K562 (cell line): ENCODE results near the gene CST3. TPM values are rescaled to one million over a fixed set of nuclear protein-coding genes. Genes with fewer than 3 reads are reported as not detected.

Source experiments
- ATAC-seq: fragments of 200-7000 bp; cut with Tn5 transposase; 3 replicates; pipeline ENCODE4 v1.9.1; 2020; ENCODE audit warnings: moderate library complexity
- BruUV-seq: library from RNA; stranded (reverse); fragments of 400-500 nt; replicated peaks from 2 replicates; lab custom pipeline; 2021; lab: Mats Ljungman, UMichigan
- CTCF ChIA-PET: fragments of 300-600 bp; formaldehyde crosslinking; extraction: SDS; loops from one replicate; lab custom pipeline; 2021; ENCODE audit warnings: low intra/inter-chr PET ratio; lab: Yijun Ruan, JAX
- POLR2A ChIA-PET: fragments of 300-600, 350-650 bp; sonication (Branson Sonifier 250); formaldehyde crosslinking; extraction: SDS; loops from one replicate; lab custom pipeline; 2021; ENCODE audit warnings: antibody characterized with exemption, inconsistent platforms; lab: Yijun Ruan, JAX
- DNase-seq, 4 experiments: peaks; one replicate each; pipeline versions ENCODE4 v3.0.0 to v3.0.0-alpha.2; 2011 to 2018; ENCODE audit warnings: low spot score in 3 of 4, mixed read lengths in 3 of 4; ENCODE audit errors: extremely low read depth in 1 of 4
- FAIRE-seq: peaks from 2 replicates; lab custom pipeline; 2011; peaks lifted over from hg19 to GRCh38; lab: Jason Lieb, UNC
- H2AFZ ChIP-seq: 2 replicates; pipeline ENCODE4 v1.6.0; 2011; ENCODE audit warnings: low read depth, low read length, control low read depth, inconsistent platforms
- H3K27ac ChIP-seq: fragments of 200-600 bp; 3 replicates; pipeline ENCODE4 v1.8.0; 2011; ENCODE audit warnings: low read depth, mild to moderate bottlenecking, control low read depth, inconsistent platforms, low read length, moderate library complexity, mixed read lengths; ENCODE audit errors: extremely low read depth
- H3K27me3 ChIP-seq, 2 experiments: fragments of 300-600 bp in 1 of 2; 2 replicates in 1 of 2; 3 replicates in 1 of 2; pipeline versions ENCODE4 v1.6.0 to v1.8.0; 2011; ENCODE audit warnings: inconsistent platforms in 2 of 2, low read length in 2 of 2, mild to moderate bottlenecking in 1 of 2, mixed read lengths in 1 of 2, moderate library complexity in 1 of 2; ENCODE audit not compliant: control insufficient read depth in 2 of 2, insufficient read depth in 2 of 2
- H3K36me3 ChIP-seq: fragments of 300-600 bp; 3 replicates; pipeline ENCODE4 v1.8.0; 2011; ENCODE audit warnings: mild to moderate bottlenecking, low read length, inconsistent platforms; ENCODE audit not compliant: control insufficient read depth, insufficient read depth
- H3K4me1 ChIP-seq, 2 experiments: fragments of 200-600 bp in 1 of 2; replicated peaks in 1 of 2; 2 replicates in 1 of 2; 3 replicates in 1 of 2; pipeline versions ENCODE4 v1.5.1 to v1.8.0; 2011; ENCODE audit warnings: inconsistent platforms in 2 of 2, low read length in 2 of 2, mild to moderate bottlenecking in 1 of 2, mixed read lengths in 1 of 2, moderate library complexity in 1 of 2; ENCODE audit not compliant: control insufficient read depth in 2 of 2, insufficient read depth in 2 of 2
- H3K4me2 ChIP-seq: 2 replicates; pipeline ENCODE4 v1.6.1; 2011; ENCODE audit warnings: low read length, control low read depth, inconsistent platforms, mixed read lengths; ENCODE audit not compliant: insufficient read depth
- H3K4me3 ChIP-seq: fragments of 200-600 bp; sonication (generic), shearing (Covaris generic); 2 replicates; pipeline ENCODE4 v1.5.1; 2016; ENCODE audit warnings: control low read depth, inconsistent platforms
- H3K79me2 ChIP-seq: fragments of 200-600 bp; 3 replicates; pipeline ENCODE4 v1.8.0; 2011; ENCODE audit warnings: low read length, inconsistent platforms; ENCODE audit not compliant: control insufficient read depth, insufficient read depth
- H3K9ac ChIP-seq, 2 experiments: 2 replicates each; pipeline versions ENCODE4 v1.6.0 to v1.6.1; 2011; ENCODE audit warnings: low read depth in 2 of 2, low read length in 2 of 2, control low read depth in 1 of 2, inconsistent platforms in 1 of 2, mild to moderate bottlenecking in 1 of 2, mixed read lengths in 1 of 2; ENCODE audit not compliant: insufficient read depth in 1 of 2
- H3K9me1 ChIP-seq: one replicate; pipeline ENCODE4 v1.6.0; 2011; ENCODE audit warnings: inconsistent platforms, mild to moderate bottlenecking, low read length, moderate library complexity; ENCODE audit not compliant: control insufficient read depth, insufficient read depth
- H3K9me3 ChIP-seq: replicated peaks from 2 replicates; pipeline ENCODE4 v1.5.1; 2011; ENCODE audit warnings: low read depth, low read length, inconsistent platforms; ENCODE audit not compliant: control insufficient read depth, insufficient read depth
- H4K20me1 ChIP-seq: replicated peaks from 2 replicates; pipeline ENCODE4 v1.6.1; 2011; ENCODE audit warnings: low read length, inconsistent platforms, mixed read lengths; ENCODE audit not compliant: control insufficient read depth, insufficient read depth
- ASH1L ChIP-seq: fragments of 450-650 bp; IDR thresholded peaks from 2 replicates; pipeline ENCODE4 v1.6.1; 2018; ENCODE audit warnings: borderline replicate concordance, mild to moderate bottlenecking, low read depth; ENCODE audit not compliant: partially characterized antibody
- CEBPG ChIP-seq, 3 experiments: fragments of 200-800 bp in 1 of 3; sonication (Bioruptor generic) in 1 of 3; sonication (generic) in 1 of 3; formaldehyde crosslinking in 1 of 3; IDR thresholded peaks in 2 of 3; conservative IDR thresholded peaks in 1 of 3; 2 replicates each; pipeline versions ENCODE4 v1.6.1 to v1.8.0; 2016 to 2022; ENCODE audit warnings: missing compliant biosample characterization in 2 of 3, missing genetic modification characterization in 2 of 3, mild to moderate bottlenecking in 1 of 3, missing genetic modification reagents in 1 of 3
- FOXJ2 ChIP-seq: fragments of 200-800 bp; sonication (Bioruptor generic); IDR thresholded peaks from 2 replicates; pipeline ENCODE4 v1.6.1; 2016; ENCODE audit warnings: missing genetic modification characterization, missing compliant biosample characterization
- MTA3 ChIP-seq: fragments of 450-650 bp; formaldehyde crosslinking; IDR thresholded peaks from 2 replicates; pipeline ENCODE4 v1.6.1; 2017; ENCODE audit warnings: mild to moderate bottlenecking, borderline replicate concordance
- NR2C2 ChIP-seq, 2 experiments: fragments of 200-800 bp in 1 of 2; sonication (Bioruptor generic) in 1 of 2; sonication (generic) in 1 of 2; formaldehyde crosslinking in 1 of 2; IDR thresholded peaks; 2 replicates each; pipeline versions ENCODE4 v1.6.1 to v1.8.0; 2016 to 2022; ENCODE audit warnings: mild to moderate bottlenecking in 1 of 2, missing compliant biosample characterization in 1 of 2, missing genetic modification characterization in 1 of 2, missing genetic modification reagents in 1 of 2
- PML ChIP-seq: IDR thresholded peaks from 2 replicates; pipeline ENCODE4 v1.6.1; 2012; ENCODE audit warnings: low read length, inconsistent platforms
- SMAD3 ChIP-seq: fragments of 450-650 bp; formaldehyde crosslinking; conservative IDR thresholded peaks from 2 replicates; pipeline ENCODE4 v1.4.0; 2020; ENCODE audit warnings: mild to moderate bottlenecking
- TCFL5 ChIP-seq: fragments of 250-450 bp; sonication (Bioruptor Pico); conservative IDR thresholded peaks from 2 replicates; pipeline ENCODE4 v1.6.1; 2021; ENCODE audit warnings: mild to moderate bottlenecking, moderate library complexity, matching md5 sums
- ZNF583 ChIP-seq: fragments of 250-450 bp; sonication (Bioruptor Pico); IDR thresholded peaks from 2 replicates; pipeline ENCODE4 v1.4.0; 2020
- ZNF696 ChIP-seq: fragments of 250-450 bp; sonication (Bioruptor Pico); conservative IDR thresholded peaks from 2 replicates; pipeline ENCODE4 v1.4.0; 2020; ENCODE audit warnings: mild to moderate bottlenecking, moderate library complexity
- ZNF785 ChIP-seq: fragments of 250-450 bp; sonication (Bioruptor Pico); IDR thresholded peaks from 2 replicates; pipeline ENCODE4 v1.4.0; 2020; ENCODE audit warnings: mild to moderate bottlenecking
- WGBS: fragments of 100-300 bp; shearing (Covaris generic); methylation state at CpG from one replicate; pipeline ENCODE4 v1.1.6; 2016; ENCODE audit warnings: low coverage, mixed read lengths; ENCODE audit not compliant: insufficient coverage; ENCODE audit errors: missing lambda C conversion rate; 5-methylcytosine and 5-hydroxymethylcytosine counted together
- in situ Hi-C: fragments of 300-500 bp; cut with MboI; formaldehyde crosslinking; loops from 4 replicates; pipeline ENCODE4 v1.15.0; 2018; ENCODE audit warnings: inconsistent platforms, mixed read lengths
- intact Hi-C: fragments of 100-400 bp; cut with micrococcal nuclease; formaldehyde crosslinking; loops from 2 replicates; pipeline ENCODE4 v1.14.2; 2022
- polyA plus RNA-seq, 8 experiments: library from polyadenylated mRNA; depleted of rRNA in 4 of 8; stranded (reverse) in 5 of 8; unstranded in 3 of 8; fragments of >200 nt; fragmentation: Nextera tagmentation in 2 of 8; fragmentation: Illumina TruSeq in 1 of 8; extraction: Ambion mirVana in 2 of 8; extraction: Trizol in 1 of 8; gene quantifications; 2 replicates each; pipeline versions ENCODE4 v1.2.1 to v1.2.3, GENCODE V29; 2011 to 2014; ENCODE audit warnings: inconsistent platforms in 1 of 8, missing spikeins in 1 of 8
- total RNA-seq, 7 experiments: library from RNA; depleted of rRNA in 6 of 7; stranded (reverse); fragments of >200 nt in 6 of 7; fragmentation: Illumina TruSeq in 2 of 7; extraction: Trizol in 2 of 7; gene quantifications; 2 replicates each; pipeline versions ENCODE4 v1.2.1 to v1.2.3, GENCODE V29; 2011 to 2021; ENCODE audit warnings: low replicate concordance in 1 of 7
- TF ChIP-seq, protein P1 (sequence below): sonication (generic); formaldehyde crosslinking; IDR thresholded peaks from 2 replicates; pipeline ENCODE4 v1.8.1; 2023; ENCODE audit warnings: missing genetic modification reagents, mild to moderate bottlenecking, borderline replicate concordance

Gene CST3
- total and polyA plus RNA-seq, 9 of the 15 experiments (the other 6 are each of a cell fraction or from before 2014, with no cell fraction given) = 8.7 to 113 (median 48.5) TPM

DNA sequence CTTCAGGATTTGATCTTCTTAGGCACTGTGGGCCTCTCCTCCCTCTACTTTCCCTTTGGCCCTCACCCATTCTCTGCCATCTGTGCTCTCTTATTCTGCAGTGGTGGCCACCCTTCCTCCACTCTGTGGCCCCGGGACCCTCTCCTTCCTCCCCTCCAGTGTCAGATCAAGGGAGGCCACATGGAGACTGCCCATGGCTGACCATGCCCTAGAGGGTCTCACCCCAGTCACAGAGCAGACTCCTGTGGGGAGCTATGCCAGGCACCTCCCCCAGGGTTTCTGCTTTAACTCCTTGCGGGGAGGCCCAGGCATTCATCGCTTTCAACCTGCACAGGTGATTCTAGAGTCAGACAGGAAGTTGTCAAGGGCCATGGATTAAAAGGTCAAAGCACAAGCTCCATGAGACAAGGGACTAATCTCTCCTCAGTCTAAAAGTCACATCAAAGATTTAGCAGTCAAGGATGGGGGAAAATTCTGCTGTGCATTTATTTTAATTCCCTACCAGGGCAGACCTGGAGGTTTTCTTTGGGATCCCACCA, 15.7 kb upstream of the CST3 start:
- Histone ChIP-seq H3K9ac (no peak overlapping the region), H3K4me2 (no peak overlapping the region), H3K4me3 (no peak overlapping the region), H3K36me3 (no peaks in the 10 kb centered on the region), H2AFZ (no peak overlapping the region), H3K27me3 (no peaks in the 10 kb centered on the region), H3K4me1 (peaks cover 0 to 6% of the 10 kb centered on the region in 2 experiments; a peak in 2 of 5 replicates), H3K9me3 (no peaks in the 10 kb centered on the region), H3K79me2 (no peaks in the 10 kb centered on the region), H3K9me1 (no peaks in the 10 kb centered on the region), H3K27ac (no peak overlapping the region), H4K20me1 (no peaks in the 10 kb centered on the region)
- BruUV-seq = no TSS peak
- ATAC-seq (no peak), DNase-seq (no peak), FAIRE-seq (no peak)
- ChIA-PET CTCF (no interaction called here), POLR2A (interaction anchor here (0.6 kb wide), 1 partner anchor 1289 kb away, joined by 3 read pairs; no protein-coding TSS in a partner anchor)
- in situ Hi-C loops = no loop called here
- 10% methylated on average over 2 of the region's 3 CpGs for WGBS
- intact Hi-C loops = no loop called here
- TF ChIP-seq MTA3 (no peak), FOXJ2 (no peak), NR2C2 (CRISPR knock-in tag; IDR thresholded peaks at IDR 0.05) (no peak), NR2C2 (tag; IDR thresholded peaks at IDR 0.05) (no peak), ASH1L (no peak), ZNF583 (CRISPR knock-in tag) (no peak), TCFL5 (CRISPR knock-in tag) (no peak), CEBPG (CRISPR knock-in tag; IDR thresholded peaks at IDR 0.05) (no peak), CEBPG (tag; conservative IDR thresholded peaks at IDR 0.05 in 1 of 2, IDR thresholded peaks at IDR 0.05 in 1 of 2) (no peak), SMAD3 (CRISPR knock-in tag) (no peak), ZNF696 (CRISPR knock-in tag) (no peak), PML (no peak), ZNF785 (no peak)
- TF ChIP-seq, protein P1, sequence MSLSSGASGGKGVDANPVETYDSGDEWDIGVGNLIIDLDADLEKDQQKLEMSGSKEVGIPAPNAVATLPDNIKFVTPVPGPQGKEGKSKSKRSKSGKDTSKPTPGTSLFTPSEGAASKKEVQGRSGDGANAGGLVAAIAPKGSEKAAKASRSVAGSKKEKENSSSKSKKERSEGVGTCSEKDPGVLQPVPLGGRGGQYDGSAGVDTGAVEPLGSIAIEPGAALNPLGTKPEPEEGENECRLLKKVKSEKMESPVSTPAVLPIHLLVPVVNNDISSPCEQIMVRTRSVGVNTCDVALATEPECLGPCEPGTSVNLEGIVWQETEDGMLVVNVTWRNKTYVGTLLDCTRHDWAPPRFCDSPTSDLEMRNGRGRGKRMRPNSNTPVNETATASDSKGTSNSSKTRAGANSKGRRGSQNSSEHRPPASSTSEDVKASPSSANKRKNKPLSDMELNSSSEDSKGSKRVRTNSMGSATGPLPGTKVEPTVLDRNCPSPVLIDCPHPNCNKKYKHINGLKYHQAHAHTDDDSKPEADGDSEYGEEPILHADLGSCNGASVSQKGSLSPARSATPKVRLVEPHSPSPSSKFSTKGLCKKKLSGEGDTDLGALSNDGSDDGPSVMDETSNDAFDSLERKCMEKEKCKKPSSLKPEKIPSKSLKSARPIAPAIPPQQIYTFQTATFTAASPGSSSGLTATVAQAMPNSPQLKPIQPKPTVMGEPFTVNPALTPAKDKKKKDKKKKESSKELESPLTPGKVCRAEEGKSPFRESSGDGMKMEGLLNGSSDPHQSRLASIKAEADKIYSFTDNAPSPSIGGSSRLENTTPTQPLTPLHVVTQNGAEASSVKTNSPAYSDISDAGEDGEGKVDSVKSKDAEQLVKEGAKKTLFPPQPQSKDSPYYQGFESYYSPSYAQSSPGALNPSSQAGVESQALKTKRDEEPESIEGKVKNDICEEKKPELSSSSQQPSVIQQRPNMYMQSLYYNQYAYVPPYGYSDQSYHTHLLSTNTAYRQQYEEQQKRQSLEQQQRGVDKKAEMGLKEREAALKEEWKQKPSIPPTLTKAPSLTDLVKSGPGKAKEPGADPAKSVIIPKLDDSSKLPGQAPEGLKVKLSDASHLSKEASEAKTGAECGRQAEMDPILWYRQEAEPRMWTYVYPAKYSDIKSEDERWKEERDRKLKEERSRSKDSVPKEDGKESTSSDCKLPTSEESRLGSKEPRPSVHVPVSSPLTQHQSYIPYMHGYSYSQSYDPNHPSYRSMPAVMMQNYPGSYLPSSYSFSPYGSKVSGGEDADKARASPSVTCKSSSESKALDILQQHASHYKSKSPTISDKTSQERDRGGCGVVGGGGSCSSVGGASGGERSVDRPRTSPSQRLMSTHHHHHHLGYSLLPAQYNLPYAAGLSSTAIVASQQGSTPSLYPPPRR (CRISPR knock-in tag) = no peak
